Central memory CD8-positive, alpha-beta T cell (primary cell): ENCODE data around the gene GALNT10.

Source experiments
- ATAC-seq: fragments of 150-1000 bp; cut with Tn5 transposase; replicated peaks from 2 replicates; pipeline ENCODE4 v1.10.0; 2022; ENCODE audit warnings: mild to moderate bottlenecking, moderate FRiP score, moderate number of reproducible peaks; ENCODE audit not compliant: poor library complexity, severe bottlenecking; ENCODE audit errors: extremely low read depth
- DNase-seq, 2 donors: peaks; one replicate each; pipeline ENCODE4 v3.0.0; 2021; ENCODE audit warnings: low spot score in 2 of 2
- H3K27ac Mint-ChIP-seq: one replicate; pipeline ENCODE4 v1.8.0; 2022; ENCODE audit warnings: low read depth, mild to moderate bottlenecking, moderate library complexity, mixed read lengths
- H3K27me3 Mint-ChIP-seq: one replicate; pipeline ENCODE4 v1.8.0; 2022; ENCODE audit warnings: mixed read lengths
- H3K36me3 Mint-ChIP-seq: one replicate; pipeline ENCODE4 v1.8.0; 2022; ENCODE audit warnings: mild to moderate bottlenecking, moderate library complexity, mixed read lengths; ENCODE audit not compliant: insufficient read depth
- H3K4me1 Mint-ChIP-seq: one replicate; pipeline ENCODE4 v1.8.0; 2022; ENCODE audit warnings: mixed read lengths
- H3K4me3 Mint-ChIP-seq: one replicate; pipeline ENCODE4 v1.8.0; 2022; ENCODE audit warnings: mild to moderate bottlenecking, moderate library complexity, mixed read lengths
- H3K9me3 Mint-ChIP-seq: one replicate; pipeline ENCODE4 v1.8.0; 2022; ENCODE audit warnings: mixed read lengths

Gene GALNT10

DNA sequence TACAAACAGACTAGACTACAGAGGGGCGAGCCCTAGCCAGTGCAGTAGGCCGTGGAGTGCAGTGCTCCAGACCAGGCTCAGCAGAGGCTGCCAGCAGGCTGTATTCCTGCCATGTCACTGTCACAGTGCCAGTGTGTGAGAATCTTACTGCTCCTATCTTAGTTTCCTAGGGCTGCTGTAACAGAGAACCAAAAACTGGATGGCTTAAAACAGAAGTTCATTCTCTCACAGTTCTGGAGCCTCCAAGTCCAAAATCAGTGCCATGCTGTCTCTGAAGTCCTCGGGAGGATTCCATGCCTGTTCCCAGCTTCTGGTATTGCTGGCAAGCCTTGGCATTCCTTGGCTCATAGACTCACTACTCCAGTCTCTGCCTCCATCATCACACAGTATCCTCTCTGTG lies 180.3 kb downstream of the GALNT10 start:
- peaks cover 3% of the 10 kb centered on the region for H3K36me3 Mint-ChIP-seq
- no peak for DNase-seq
- H3K4me3 Mint-ChIP-seq, result no peak overlapping the region
- ATAC-seq, result no peak
- no peaks in the 10 kb centered on the region for H3K9me3 Mint-ChIP-seq
- H3K4me1 Mint-ChIP-seq, result peaks cover 28% of the 10 kb centered on the region
- H3K27me3 Mint-ChIP-seq, result no peaks in the 10 kb centered on the region
- peak overlapping the region; percentile 83 for H3K27ac Mint-ChIP-seq

DNA sequence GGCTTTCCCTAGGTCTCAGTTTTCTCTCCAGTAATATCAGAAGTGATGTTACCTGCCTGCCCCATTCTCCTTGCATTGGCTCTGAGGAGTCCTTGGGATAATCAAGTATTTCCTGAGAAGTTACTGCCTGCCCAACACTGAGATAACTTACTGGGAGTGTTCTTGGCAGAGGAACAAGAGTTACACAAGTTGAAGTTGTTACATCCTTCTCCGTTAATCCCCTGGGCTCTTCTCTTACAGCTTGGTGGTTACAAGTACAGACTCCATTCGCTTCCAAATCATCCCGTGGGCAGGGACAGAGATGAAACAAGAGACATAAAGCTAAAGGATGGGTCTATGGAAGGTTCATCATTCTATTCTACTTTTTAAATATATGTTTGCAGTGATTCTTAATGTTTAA lies 181.2 kb downstream of the GALNT10 start:
- no peak for DNase-seq
- no peaks in the 10 kb centered on the region for H3K27me3 Mint-ChIP-seq
- no peak for ATAC-seq
- peaks cover 28% of the 10 kb centered on the region for H3K4me1 Mint-ChIP-seq
- no peaks in the 10 kb centered on the region for H3K9me3 Mint-ChIP-seq
- no peak overlapping the region for H3K27ac Mint-ChIP-seq
- no peak overlapping the region for H3K4me3 Mint-ChIP-seq
- H3K36me3 Mint-ChIP-seq, result peaks cover 3% of the 10 kb centered on the region

DNA sequence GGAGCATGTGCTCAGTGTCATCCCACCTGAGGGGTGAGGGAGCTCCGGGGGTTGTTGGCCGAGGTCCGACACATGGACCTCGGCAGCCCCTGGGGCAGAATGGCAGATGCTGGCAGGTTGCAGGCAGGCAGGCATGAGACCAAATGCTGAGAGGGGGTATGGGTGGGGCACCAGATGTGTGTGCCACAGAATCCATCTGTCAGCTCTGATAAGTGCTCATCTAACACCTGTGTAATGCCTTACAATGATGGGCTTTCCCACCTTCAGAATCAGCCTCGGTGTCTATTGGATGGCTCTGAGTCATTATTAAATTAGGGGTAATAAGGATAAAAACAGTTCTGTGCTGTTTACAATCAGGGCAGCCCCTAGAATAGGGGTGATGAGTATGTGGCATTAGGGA lies 182.1 kb downstream of the GALNT10 start:
- peaks cover 3% of the 10 kb centered on the region for H3K36me3 Mint-ChIP-seq
- H3K4me3 Mint-ChIP-seq, result no peak overlapping the region
- H3K4me1 Mint-ChIP-seq, result peaks cover 28% of the 10 kb centered on the region
- H3K27ac Mint-ChIP-seq, result peak overlapping the region; percentile 38
- no peaks in the 10 kb centered on the region for H3K9me3 Mint-ChIP-seq
- no peak for DNase-seq
- no peak for ATAC-seq
- no peaks in the 10 kb centered on the region for H3K27me3 Mint-ChIP-seq

DNA sequence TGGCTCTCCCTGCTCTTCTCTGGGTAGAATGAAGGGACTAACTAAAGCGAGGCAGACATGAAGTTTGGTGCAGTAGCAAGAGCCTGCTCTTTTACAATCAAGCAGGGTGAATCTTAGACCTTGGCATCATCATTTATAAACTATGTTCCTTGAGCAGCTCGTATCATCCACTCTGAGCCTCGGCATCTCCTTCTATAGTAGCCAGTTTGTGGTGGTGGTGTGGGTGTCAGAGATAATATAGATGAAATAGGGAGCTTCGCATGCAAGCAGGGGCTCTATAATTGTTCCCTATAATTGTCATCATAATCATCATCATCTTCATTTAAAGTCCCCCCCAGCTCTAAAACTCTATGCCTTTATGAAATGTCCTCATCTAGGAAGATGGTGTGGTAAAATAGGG lies 182.8 kb downstream of the GALNT10 start:
- H3K4me1 Mint-ChIP-seq, result peaks cover 28% of the 10 kb centered on the region
- peaks cover 3% of the 10 kb centered on the region for H3K36me3 Mint-ChIP-seq
- H3K9me3 Mint-ChIP-seq, result no peaks in the 10 kb centered on the region
- no peak overlapping the region for H3K4me3 Mint-ChIP-seq
- ATAC-seq (no peak), DNase-seq (no peak)
- no peaks in the 10 kb centered on the region for H3K27me3 Mint-ChIP-seq
- no peak overlapping the region for H3K27ac Mint-ChIP-seq

DNA sequence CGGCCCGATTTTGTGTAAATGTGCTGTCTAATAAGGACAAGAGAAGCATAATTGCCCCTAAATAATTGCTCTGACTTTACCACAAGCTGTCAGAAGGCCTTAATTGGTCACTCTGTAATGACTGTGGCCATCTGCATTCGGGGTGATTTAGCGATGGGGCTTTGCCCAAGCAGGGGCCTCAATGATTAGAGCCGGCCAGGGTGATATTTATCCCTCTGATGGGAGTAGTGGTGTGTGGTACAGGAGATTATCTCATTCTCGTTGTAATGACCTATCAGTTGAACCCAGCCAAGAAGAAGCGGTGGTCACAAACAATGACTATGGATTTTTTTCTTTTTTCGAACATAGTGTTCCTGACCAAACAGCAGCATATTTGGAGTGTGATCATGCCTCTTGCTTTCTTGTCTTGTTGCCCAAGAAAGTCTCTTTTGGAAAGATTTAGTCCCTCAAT lies 183.2 kb downstream of the GALNT10 start:
- H3K27me3 Mint-ChIP-seq, result no peaks in the 10 kb centered on the region
- DNase-seq (no peak), ATAC-seq (no peak)
- H3K4me1 Mint-ChIP-seq, result peaks cover 24% of the 10 kb centered on the region
- no peak overlapping the region for H3K27ac Mint-ChIP-seq
- peaks cover 3% of the 10 kb centered on the region for H3K36me3 Mint-ChIP-seq
- no peaks in the 10 kb centered on the region for H3K9me3 Mint-ChIP-seq
- no peak overlapping the region for H3K4me3 Mint-ChIP-seq

DNA sequence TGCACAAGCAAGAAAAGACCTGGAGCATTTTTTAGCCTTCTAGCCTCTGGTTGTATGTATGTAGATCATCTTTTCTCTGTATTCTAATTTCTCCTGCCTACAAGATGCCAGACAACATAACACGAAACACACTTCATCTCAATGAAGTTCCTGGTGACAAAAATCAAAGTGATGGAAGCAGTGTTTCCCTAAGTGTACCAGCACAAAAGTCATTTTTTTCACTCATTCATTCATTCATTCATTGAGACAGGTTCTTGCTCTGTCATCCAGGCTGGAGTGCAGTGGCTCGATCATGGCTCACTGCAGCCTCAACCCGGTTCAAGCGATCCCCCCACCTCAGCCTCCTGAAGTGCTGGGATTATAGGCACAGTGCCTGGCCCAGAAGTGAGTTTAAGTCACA lies 183.7 kb downstream of the GALNT10 start:
- ATAC-seq (no peak), DNase-seq (no peak)
- Mint-ChIP-seq H3K27me3 (no peaks in the 10 kb centered on the region), H3K9me3 (no peaks in the 10 kb centered on the region), H3K27ac (no peak overlapping the region), H3K36me3 (peaks cover 3% of the 10 kb centered on the region), H3K4me1 (peaks cover 20% of the 10 kb centered on the region), H3K4me3 (no peak overlapping the region)

DNA sequence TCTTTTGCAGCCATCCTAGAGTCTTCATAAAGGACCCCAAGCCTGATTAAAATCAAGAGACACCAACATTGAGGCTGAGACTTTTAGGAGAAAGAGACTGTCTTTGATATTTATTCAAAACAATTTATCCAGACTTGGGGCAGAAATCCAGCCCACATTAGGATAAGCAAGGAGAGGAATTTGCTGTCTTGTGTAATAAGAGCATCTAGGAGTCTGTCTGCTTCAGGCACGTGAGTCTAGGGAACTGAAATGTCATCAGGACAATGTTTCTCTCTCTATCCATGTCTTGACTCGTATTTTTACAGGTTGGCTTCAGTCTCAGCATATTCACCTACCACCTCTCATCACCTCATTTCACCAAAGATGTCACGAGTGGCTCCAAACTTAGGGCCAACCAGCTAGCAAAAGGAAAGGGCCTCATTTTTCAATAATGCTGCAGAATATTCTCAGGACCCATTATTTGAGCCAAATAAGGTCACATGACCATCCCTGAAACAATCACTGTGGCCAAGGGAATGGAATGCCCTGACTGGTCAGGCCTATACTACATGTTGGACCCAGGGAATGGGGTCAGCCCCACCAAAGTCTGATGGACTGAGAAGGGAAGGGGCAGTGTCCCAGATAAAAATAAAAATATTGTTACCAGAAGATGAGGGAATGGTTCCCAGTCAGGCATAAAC lies 184.9 kb downstream of the GALNT10 start:
- ATAC-seq (no peak), DNase-seq (no peak)
- Mint-ChIP-seq H3K27ac (no peak overlapping the region), H3K27me3 (no peaks in the 10 kb centered on the region), H3K9me3 (no peaks in the 10 kb centered on the region), H3K36me3 (peaks cover 2% of the 10 kb centered on the region), H3K4me1 (peaks cover 11% of the 10 kb centered on the region), H3K4me3 (no peak overlapping the region)

DNA sequence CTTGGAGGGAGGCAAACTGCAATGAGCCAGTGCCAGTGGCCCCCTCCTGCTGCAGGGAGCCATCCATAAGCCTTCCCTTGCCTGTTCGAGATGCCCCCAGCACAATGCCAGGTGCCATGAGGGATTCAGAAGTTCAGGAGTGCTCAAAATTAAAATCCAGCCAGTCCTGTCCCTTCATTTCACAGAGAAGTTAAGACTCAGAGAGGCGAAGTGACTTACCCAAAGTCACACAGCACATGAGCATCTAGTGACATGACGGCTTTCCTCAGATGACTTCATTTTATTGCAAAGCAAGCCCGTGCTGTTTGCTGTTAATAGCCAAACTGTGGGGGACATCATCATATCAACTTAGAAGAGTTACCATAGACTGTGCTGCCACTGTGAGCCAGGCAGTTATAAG lies 185.9 kb downstream of the GALNT10 start:
- Mint-ChIP-seq H3K4me1 (peaks cover 10% of the 10 kb centered on the region), H3K27ac (no peak overlapping the region), H3K4me3 (no peak overlapping the region), H3K27me3 (no peaks in the 10 kb centered on the region), H3K36me3 (peaks cover 4% of the 10 kb centered on the region), H3K9me3 (no peaks in the 10 kb centered on the region)
- ATAC-seq, result no peak
- DNase-seq, result no peak

DNA sequence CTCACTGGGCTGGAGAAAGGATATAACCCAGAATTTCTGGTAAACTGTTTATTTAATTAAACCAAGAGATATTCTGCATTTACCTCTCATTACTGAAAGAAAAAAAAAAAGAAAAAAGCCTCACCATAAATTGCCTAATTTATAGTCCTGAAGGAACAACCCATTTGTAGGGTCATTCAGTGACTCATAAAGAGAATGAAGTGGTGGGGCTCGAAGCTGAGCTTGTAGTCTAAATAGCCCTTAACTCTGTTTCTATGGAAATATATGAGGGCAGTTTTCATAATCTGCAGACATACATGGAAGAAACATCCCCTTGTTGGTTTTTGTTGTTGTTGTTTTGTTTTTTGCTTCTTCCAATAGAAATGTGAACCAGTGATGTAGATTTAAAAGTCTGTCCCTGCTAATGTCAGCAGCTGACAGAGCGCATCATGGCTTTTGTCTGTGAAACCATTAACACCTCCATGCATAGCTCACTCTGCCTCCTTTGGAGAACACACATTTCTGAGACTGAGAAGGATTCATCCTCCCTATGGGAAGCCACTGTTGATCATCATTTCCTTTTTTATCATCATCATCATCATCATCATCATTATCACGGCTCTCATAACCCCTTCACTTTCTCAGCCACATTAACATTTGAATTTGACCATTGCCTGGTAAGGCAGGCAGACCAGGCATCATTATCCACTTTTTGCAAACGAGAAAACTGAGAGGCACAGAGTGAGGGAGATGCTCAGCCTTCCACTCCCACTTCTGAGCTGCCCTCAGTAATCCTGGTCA lies 187.4 kb downstream of the GALNT10 start:
- Mint-ChIP-seq H3K9me3 (no peaks in the 10 kb centered on the region), H3K4me3 (no peak overlapping the region), H3K4me1 (peaks cover 17% of the 10 kb centered on the region), H3K27me3 (no peaks in the 10 kb centered on the region), H3K36me3 (peaks cover 2% of the 10 kb centered on the region), H3K27ac (no peak overlapping the region)
- ATAC-seq (no peak), DNase-seq (no peak)

DNA sequence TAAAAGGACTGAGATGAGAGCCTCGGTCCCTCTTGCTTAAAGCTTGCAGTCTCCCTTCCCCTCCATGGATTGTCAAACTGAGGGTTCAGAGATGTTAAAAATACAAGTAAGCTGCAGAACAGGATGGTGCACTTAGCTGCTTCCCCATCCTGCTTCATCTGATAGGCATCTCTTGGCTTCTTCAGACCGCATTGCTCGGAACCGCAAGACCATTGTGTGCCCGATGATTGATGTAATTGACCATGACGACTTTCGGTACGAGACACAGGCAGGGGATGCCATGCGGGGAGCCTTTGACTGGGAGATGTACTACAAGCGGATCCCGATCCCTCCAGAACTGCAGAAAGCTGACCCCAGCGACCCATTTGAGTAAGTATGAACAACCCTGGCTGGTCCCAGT lies 189.7 kb downstream of the GALNT10 start:
- no peaks in the 10 kb centered on the region for H3K27me3 Mint-ChIP-seq
- peaks cover 5% of the 10 kb centered on the region for H3K36me3 Mint-ChIP-seq
- H3K4me1 Mint-ChIP-seq, result peaks cover 35% of the 10 kb centered on the region
- no peak overlapping the region for H3K4me3 Mint-ChIP-seq
- DNase-seq (no peak), ATAC-seq (no peak)
- no peak overlapping the region for H3K27ac Mint-ChIP-seq
- H3K9me3 Mint-ChIP-seq, result no peaks in the 10 kb centered on the region

DNA sequence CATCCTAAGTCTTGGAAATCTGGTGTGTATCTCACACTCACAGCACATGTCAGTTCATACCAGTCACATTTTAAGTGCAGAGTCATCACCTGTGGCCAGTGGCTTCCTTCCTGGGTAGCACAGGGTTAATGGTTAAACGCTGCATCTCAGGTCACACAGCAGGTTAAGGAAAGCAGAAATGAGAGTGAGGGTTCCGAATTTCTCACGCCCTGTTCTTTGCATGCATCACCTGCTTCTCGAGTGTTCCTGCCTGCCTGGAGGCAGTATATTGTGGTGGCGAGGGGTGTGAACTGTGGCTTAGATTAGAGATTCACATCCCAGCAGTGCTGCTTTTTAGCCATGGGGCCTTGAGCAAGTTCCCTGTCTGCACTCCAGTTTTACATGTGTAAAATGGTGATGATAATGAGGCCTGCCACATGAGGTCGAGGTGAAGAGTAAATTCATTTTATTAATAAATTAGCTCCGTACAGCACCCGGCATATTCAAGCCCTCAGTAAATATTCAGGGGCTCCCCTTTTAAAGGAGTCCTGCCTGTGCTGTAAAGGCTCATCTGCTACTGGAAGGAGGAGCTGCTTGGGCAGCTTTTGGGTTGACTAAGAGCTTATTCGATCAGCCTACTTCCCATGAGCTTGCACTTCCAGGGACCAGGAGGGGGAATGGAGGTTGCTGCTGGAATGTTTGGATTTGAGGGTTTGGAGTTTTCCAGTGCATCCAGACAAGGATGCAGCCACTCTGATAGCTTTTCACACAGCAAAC lies 194.1 kb downstream of the GALNT10 start:
- peak; percentile 32 to 61 for DNase-seq
- H3K4me1 Mint-ChIP-seq, result peaks cover 44% of the 10 kb centered on the region
- no peaks in the 10 kb centered on the region for H3K9me3 Mint-ChIP-seq
- ATAC-seq, result peak; percentile 87
- peak overlapping the region; percentile 97 for H3K27ac Mint-ChIP-seq
- H3K4me3 Mint-ChIP-seq, result peak overlapping the region; percentile 47
- peaks cover 6% of the 10 kb centered on the region for H3K36me3 Mint-ChIP-seq
- no peaks in the 10 kb centered on the region for H3K27me3 Mint-ChIP-seq

DNA sequence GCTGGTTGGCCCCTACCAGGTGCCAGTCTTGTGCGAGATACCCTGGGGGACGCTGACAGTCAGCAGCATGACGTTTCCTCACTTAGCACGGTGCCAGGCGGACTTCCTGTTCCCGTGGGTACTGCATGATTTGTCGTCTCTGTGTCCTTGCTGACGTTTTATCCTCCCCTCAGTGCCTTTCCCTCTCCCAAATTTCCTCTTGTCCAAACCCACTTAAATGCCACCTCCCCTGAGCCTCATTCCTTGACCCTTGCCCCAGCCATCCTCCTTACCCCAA lies 194.6 kb downstream of the GALNT10 start:
- H3K4me3 Mint-ChIP-seq, result peak overlapping the region; percentile 47
- peak in 1 of 2 donors; percentile 52 for DNase-seq
- peak overlapping the region; percentile 97 for H3K27ac Mint-ChIP-seq
- H3K9me3 Mint-ChIP-seq, result no peaks in the 10 kb centered on the region
- no peaks in the 10 kb centered on the region for H3K27me3 Mint-ChIP-seq
- peaks cover 44% of the 10 kb centered on the region for H3K4me1 Mint-ChIP-seq
- peaks cover 6% of the 10 kb centered on the region for H3K36me3 Mint-ChIP-seq
- peak; percentile 93 for ATAC-seq
